Measurements from ENCODE around the gene PFKM.

Gene PFKM

DNA sequence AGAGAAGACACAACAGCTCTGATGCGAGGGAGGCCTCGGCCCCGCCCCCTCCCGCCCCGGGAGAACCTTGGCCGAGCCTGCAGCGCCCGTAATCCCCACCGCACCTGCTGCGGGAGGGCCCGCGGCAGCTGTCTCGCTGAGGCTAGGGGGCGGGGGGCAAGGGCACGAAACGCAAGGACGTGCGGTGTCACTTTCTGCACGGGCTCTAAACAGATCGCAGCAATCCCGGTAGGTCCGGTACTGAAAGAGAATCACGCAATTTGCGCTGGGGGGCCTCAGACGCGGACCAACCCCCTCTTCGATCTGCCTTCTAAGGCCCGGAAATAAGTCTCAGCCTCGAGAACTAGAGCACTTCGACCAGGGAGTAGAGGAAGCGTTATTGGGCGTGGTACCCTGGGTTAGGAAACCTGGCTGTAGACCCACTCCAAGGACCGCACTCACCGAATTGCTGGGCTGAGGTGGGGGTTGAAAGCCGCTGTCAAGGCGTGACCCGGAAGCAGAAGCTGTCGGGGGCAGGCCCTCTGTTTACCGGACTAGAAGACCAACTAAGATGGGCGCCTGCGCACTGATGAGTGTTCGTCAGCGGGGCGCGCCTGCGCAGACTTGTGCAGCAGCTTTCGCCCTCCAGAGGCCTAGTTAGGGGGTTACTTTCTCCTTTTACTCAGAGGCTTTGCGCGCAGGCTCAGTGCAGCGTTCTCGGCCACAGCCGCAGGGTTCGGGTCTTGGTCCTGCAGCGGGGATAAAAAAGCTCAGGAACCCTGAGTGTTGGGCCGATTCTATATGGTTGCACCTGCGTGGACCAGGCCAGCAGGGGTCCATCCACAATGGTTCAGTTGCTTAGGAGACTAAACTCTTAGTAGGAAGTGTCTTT, 38.1 kb downstream of the PFKM start, which contains the start of gene ASB8:
Gene ASB8, minus strand, starts transcription at position 498 of the 871 bp plus-strand sequence. CDS start 4,019 bp downstream, outside the sequence.
- DNase-seq (ENCODE audit: low read depth), result peak; percentile 96

DNA sequence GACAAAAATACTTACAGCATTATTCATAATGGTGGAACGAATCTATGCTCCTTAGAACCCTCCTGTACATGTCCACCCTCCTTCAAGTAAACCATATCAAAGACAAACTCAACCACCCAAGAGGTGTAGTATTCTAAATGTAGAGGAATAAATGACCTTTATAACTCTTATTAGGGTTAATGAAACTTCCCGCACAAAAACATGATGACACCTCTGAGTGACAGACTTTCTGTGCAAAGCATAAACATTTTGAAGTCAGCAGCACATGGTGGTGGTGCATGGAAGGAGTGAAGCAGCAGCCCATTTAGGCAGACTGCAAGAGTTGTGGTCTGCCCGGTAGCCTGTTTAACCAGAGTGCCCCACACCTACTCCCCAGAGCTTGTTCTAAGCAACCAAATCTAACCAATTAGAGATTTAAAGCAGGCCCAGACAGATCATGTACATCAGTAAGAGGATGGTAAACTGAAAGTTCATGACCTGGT, 38.8 kb downstream of the PFKM start:
- DNase-seq (ENCODE audit: low read depth), result no peak

DNA sequence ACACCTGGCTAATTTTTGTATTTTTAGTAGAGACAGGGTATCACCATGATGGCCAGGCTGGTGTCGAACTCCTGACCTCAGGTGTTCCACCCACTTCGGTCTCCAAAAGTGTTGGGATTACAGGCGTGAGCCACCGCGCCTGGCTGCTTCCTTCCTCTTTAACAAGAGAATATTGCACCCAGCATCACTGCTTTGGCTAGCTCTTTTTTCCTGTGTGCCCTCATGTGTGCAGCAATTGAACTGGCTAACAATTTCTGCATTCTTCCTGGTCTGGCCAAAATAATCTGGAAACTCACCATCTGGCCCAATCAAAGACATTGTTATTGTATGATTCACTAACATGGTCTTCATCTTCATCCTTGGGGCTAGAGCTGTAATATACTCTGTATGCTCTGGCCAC, 40.9 kb downstream of the PFKM start:
- no peak for DNase-seq (ENCODE audit: low read depth)

DNA sequence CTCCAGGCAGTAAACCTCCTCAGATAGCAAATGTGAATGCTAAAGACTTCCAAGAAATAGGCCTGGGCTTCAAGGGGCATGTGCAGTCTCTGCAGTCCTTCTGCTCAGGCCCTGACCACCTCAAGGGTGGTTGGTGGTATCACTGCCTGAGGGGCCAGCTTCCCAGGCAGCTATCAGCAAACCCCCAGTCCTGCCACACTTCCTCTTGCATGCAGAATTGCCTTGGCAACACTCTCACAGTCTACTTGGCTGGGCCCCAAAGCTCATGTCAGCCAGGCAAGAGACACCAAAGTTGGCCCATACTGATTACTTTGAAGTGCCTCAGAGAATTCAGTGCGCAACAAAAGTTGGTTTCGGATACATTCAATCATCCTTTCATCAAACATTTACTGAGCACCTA, 41.6 kb downstream of the PFKM start:
- peak; percentile 21 for DNase-seq (ENCODE audit: low read depth)

DNA sequence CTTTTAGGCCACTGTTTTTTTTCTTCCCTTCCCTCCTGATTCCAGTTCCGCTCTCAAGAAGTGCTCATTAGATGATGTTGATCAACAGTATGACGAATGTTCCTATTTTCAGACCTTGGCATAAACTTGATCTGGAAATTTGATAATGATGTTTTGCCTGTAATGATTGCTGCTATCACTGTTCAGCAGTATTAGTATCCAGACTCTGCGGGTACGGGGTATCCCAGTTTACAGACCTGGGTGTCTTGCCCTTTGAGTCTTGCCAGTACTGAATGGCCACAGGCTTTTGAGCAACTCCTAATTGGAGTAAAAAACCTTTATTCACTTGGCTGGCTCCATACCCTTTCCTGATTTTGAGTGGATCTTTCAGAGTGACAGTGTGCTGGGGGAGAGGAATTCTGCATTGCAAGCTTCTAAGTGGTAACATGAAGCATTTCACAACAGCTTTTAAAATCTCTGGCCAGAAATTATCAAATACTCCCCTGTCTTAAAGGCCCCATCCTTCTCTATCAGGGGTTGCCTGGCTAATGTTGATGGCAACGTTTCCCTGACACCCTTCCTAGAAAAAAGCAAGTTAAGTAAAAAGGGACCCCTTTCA, 44.1 kb downstream of the PFKM start:
- DNase-seq (ENCODE audit: low read depth), result no peak

DNA sequence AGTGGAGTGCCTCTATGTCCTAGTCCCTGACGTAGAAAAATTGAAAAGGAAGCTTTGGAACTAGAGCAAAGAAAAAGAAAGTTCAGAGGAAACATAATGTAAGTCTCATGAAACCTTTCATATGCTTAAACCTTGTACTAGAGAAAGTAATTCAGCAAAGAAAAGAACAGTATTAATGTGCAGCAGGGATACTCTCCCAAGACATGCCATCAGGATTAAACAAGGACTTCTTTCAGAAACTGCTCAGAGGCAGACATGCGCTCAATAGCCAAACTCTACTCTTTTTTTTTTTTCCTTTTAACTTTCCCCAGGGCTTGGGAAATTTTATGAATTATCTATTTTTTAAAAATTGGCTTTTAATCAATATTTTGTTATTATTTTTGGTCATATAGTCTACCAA, 45.3 kb downstream of the PFKM start:
- no peak for DNase-seq (ENCODE audit: low read depth)

DNA sequence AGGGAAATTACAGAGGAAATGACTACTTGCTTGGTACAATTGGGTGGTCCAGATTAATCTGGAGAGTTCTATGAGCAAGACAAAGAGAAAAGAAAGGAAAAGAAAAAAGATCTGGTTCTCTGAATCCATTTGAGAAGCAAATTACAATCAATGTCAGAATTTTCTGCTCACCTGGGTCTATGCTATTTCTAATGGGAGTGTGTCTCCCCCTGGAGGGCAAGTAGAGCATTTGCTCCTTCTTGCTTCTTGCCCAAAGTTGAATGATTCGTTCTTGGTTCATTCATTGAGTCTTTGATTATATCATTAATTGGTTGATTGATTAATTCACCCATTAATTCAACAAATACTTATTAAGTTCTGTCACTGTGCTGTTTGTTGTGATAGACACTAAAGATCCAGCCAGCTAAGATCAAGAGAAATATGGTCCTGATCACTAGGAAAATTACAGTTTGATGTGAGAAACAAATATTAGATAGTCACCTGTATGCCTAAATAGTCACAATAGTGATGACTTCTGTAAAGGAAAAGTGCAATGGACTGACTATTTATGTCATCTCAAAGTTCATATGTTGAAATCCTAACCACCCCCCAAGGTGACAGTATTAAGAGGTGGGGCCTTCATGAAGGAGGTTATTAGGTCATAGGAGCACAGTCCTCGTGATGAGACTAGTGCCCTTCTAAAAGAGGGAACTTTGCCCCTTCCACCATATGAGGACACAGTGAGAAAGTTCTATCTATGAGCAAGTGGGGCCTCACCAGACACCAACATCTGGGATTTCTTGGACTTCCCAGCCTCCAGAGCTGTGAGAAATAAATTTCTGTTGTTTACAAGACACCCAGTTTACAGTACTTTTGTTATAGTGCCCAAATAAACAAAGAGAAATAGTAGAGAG, 46.2 kb downstream of the PFKM start:
- peak; percentile 66 for DNase-seq (ENCODE audit: low read depth)

DNA sequence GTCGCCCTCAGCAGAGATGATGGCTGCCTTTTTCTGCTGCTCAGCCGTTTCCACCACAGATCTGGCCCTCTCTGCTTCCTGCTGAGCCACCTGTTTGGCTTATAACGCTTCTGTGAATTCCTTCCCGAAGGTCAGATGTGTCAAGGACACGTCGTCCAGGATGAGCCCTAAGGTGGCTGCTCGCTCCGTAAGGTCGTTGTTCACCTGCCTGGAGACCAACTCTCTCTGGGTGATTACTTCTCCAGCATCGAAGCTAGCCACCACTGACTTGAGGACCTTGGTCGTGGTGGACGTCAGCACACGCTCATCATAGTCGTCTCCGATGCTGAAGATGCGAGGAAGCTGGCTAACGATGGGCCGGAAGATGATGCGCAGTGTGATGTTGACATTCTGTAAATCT, 49.8 kb downstream of the PFKM start:
- no peak for DNase-seq (ENCODE audit: low read depth)

DNA sequence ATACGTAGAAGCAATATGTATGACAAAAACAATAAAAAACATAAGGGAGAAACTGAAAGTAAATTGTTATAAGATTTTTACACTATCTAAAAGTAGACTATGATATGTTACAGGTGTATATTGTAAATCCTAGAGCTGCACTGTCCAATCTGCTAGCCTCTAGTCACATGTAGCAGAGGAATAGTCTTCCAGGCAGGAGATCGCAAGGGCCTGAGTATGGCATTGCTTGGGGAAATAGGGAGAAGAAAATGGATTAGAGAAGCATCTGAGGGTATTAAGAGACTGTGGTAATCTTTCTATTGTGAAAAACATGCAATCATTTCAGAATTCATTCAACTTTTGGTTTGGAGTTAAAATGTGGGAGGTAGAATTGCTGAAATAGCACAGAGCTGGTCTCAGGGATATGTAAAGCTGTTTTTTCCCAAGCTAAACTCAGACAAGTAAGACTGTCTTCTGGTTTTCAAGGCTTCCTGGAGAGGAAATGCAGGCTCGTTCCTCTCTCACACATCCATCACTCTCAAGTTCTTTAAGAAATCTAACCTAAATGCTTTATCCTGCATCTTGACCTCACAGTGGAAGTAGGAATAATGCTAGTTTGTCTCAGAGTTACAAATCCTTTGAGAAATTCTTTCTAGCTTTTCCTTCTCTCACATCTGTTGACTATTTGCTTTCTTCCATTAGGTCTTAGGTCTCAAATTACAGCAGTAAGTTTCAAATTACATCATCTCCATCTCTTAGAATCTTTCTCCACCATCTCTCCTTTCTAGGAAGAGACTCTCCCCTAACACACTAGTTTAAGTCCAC, 56.7 kb downstream of the PFKM start:
- DNase-seq (ENCODE audit: low read depth), result peak; percentile 35

DNA sequence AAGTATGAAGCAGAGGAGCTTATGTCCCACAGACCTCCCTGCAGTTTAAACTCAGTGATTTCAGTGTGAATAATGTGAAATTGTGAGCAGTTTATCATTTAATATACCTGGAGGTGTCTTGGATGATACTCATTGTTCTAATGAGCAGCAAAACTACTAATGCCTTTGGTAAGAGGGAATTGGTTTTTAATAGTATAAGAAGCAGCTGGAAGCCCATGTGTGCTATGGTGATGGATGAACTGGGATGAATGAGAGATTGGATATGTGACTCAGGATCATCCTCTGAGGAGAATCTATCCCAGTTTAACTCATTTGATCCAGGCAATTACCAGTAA, 57.2 kb downstream of the PFKM start:
- DNase-seq (ENCODE audit: low read depth), result no peak

DNA sequence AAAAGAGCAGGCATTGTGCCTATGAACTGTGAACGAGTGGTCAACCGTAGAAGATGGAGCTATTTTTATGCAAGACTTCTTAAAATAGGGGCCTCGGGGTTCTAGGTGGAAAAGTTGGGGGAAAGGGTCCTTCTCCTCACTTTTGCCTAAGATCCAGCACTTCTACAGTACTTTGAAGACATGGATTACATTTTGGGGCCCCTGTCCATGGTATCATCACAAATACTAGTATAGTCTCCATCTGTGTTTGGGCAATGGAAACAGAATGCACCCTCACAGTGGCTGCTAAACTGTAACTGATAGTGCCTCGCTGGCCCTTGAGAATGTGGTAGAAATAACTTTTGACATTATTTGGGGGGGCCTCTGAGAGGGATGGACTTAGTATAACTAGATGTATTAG, 58.8 kb downstream of the PFKM start:
- DNase-seq (ENCODE audit: low read depth), result no peak

DNA sequence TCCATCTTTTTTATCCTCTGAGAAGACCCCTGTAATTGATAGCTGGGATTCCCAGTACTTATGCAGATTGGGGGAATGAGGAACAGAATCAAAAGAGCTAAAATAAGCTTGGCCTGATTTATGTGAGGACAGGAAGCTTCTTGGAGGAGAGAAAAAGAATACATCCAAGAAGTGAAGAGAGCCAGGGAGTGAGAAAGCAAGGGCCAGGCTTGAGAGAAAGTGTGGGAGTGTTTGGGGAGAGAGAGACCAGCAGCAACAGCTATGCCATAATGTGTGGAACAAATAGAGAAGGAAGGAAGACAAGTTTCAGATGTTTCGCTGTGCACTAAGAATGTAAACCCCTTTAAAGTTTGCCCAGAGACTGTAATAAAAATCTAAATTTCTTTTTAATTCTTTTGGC, 60.3 kb downstream of the PFKM start:
- no peak for DNase-seq (ENCODE audit: low read depth)

DNA sequence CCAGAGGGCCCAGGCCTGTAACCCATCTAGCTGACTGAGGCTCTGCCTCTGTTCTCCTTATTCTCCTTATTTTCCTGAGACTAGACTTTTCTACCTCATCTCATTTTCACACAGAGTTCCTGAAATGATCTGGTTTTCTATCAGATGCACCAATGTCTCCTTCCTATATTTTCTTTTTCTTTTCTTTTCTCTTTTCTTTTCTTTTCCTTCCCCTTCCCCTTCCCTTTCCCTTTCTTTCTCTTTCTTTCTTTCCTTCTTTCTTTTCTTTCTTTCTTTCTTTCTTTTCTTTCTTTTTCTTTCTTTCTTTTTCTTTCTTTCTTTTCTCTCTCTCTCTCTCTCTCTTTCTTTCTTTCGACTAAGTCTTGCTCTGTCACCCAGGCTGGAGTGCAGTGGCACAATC, 61.3 kb downstream of the PFKM start:
- no peak for DNase-seq (ENCODE audit: low read depth)

DNA sequence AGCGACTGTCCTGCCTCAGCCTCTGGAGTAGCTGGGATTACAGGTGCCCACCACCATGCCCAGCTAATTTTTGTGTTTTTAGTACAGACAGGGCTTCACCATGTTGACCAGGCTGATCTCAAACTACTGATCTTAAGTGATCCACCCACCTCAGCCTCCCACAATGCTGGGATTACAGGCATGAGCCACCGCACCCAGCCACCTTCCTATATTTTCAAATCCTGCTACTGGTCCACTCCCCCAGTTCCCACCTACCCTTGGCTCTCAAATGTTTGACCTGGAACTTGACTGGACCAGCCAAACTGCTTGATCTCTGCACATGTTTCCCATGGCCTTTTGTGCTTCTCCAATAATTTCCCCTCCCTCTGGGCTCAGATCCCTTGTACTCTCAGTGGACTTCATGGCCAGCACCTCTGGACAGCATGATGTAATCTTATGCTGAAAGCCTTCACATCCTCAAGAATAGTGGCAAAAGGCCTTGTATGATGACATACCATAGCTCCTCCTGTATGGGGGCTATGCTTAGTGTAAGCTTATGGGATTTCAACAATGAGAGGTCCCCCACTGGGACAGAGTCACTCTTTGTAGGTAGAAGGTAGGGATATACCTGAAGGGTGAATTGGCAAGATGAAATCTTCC, 61.8 kb downstream of the PFKM start:
- no peak for DNase-seq (ENCODE audit: low read depth)

DNA sequence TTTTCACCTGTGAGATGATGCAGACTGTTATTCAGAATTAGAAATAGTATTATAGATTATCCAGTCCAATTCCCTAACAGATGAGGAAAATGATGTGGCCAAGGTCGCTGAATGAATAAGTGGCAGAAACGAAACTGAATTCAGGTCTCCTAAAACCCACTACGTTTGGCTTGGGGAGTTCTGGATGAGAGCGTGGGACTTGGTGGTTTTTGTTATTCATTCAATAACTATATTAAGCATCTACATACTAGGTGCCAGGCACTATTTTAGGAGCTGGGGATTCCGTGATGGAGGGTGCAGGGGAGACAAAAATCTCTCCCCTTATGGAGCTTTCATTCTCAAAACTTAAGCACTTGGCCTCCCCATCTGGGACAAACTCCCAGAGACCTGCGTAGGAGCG, 63.5 kb downstream of the PFKM start:
- no peak for DNase-seq (ENCODE audit: low read depth)

DNA sequence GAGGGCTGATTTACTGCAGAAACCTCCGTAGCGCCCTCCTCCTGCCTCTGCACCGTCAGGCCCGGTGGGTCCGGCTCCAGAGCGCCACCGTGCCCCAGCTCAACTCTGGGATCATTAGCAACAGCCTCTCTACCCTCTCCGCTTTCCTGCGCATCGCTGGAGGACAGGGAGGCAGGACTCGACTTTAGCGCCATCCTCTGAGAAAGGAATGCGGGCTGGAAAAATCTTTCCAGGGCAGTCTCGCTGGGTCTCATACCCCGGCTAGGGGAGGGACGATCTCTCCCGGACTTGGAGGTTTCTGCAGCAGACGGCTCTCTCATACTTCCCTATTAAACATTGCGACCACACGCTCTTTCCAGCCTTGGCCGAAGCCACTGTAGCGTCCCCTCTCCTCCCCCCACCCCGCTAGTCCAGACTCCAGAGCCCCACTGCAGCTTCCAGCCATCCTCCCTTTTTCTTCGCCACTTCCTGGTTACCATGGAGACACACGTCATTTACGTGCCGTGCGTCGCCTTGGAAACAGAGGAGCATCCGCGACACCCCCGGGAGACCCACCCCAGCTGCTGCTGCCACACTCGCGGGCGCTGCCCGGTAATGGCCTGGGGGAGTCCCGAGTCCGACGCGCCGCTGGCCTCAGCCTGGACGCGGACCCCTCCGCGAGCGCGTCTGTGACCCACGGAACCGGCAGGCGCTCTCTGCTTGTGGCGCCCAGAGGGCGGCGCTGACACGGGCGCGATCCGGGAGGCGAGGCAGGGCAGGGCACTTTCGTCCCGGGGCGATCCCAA, 64.1 kb downstream of the PFKM start, which contains the start of gene CCDC184:
Gene CCDC184, plus strand, starts transcription at position 554 of the 785 bp plus-strand sequence. CDS start 479 bp downstream, outside the sequence.
- DNase-seq (ENCODE audit: low read depth), result peak; percentile 68

DNA sequence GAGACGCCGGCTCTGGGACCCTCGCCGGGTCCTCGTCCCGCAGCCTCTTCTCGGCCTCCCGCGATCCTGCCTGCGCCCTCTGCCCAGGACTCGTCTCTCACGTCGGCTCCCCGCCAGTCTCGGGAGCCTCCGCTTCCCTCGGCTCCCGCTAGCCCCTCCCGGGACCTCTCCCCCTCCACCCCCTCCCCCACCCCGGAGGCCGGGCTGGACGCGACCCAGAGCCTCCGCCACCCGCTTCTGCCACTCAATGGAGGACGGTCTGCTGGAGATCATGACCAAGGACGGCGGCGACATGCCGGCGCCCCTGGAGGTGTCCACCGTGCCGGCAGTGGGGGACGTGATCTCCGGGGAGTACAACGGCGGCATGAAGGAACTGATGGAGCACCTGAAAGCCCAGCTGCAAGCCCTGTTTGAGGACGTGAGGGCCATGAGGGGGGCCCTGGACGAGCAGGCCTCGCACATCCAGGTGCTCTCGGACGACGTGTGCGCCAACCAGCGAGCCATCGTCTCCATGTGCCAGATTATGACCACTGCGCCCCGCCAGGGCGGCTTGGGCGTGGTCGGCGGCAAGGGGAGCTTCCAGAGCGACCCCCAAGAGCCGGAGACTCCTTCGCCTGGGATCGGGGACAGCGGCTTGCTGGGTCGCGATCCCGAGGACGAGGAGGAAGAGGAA, 64.8 kb downstream of the PFKM start:
- no peak for DNase-seq (ENCODE audit: low read depth)

DNA sequence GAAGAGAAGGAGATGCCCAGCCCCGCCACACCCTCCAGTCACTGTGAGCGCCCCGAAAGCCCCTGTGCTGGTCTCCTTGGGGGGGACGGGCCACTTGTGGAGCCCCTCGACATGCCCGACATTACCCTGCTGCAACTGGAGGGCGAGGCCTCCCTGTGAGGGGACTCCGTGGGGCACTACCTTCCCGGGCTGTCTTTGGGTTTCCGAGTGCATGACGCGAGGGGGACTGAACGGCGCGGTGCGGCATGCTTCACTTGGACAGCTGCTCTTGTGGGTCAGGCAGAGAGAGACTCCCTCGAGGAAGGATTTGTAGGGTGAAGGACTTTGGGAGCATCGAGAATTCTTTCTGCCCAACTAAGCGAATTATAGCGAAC, 65.4 kb downstream of the PFKM start:
- DNase-seq (ENCODE audit: low read depth), result no peak

DNA sequence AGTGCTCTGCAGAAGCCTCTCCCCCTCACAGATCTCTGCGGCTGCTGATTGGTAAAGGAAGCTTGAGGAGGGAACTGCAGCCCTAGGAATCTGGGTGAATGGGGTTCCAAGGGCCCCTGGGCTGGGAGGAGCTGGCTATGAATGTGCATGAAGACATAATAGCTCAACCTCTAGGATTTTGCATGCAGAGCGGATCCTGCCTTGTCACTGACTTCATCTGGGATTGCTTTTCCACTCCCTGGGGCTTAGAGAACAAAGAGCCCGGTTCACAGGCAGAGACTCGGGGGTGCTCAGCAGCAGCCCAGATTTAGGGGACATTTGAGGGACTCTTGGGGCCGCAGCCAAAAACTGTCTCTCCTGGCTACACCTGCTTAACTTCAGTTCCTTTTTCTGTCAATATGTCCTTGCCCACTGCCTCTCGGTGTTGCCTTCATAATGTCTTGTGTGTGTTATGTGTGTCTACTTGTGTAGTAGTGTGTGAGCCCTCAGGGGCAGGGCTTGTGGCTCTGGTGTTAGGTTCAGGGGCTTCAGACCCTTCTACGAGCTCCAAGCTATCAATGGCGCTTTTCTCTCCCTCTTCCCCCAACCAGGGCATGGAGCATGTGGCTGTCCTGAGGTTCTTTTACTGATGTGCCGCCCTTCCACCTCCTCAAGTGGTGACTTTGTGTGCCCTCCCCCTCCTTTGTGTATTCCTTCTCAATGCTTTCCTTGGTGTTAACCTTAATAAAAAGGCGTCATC, 66.2 kb downstream of the PFKM start:
- peak; percentile 15 for DNase-seq (ENCODE audit: low read depth)
